ENCODE measurements around the gene MAML1. TPM values are rescaled to one million over a fixed set of nuclear protein-coding genes. Genes with fewer than 3 reads are reported as not detected.
"Not testable (repeated sequence)": the region's sequence is repeated elsewhere in the genome, so short reads cannot be mapped to it uniquely, and the experiment has no call there.

MAML1 gene
- total and polyA plus RNA-seq, 10 of the 15 experiments (the other 5 are each of a cell fraction or from before 2014, with no cell fraction given): 0.42 to 23.9 (median 7.3) TPM

- TF ChIP-seq MEF2B (IDR thresholded peaks at IDR 0.05; ENCODE audit: partially characterized antibody, poor library complexity, severe bottlenecking): no peak
- no peak for TF ChIP-seq SKIL (IDR thresholded peaks at IDR 0.05; ENCODE audit: low read depth, poor library complexity, severe bottlenecking)
- TF ChIP-seq TCF7 (IDR thresholded peaks at IDR 0.05; ENCODE audit: borderline replicate concordance): no peak
Measured at GRCh38 chr5:179734536-179735164, 2.0 kb downstream of the MAML1 start (continued).

GRCh38 chr5:179738742-179739141 lies 6.1 kb downstream of the MAML1 start:
- DNase-seq (ENCODE audit: low read depth, low spot score) (no peak), ATAC-seq (no peak), FAIRE-seq (no peak)
- H2AFZ ChIP-seq (ENCODE audit: control insufficient read depth, low read depth, low read length): no peak overlapping the region
- H3K4me2 ChIP-seq (ENCODE audit: control insufficient read depth, insufficient read depth): no peak overlapping the region
- in situ Hi-C loops (cut with MboI): no loop called here
- no TSS peak for BruUV-seq (replicated peaks)
- H3K27ac ChIP-seq (ENCODE audit: control insufficient read depth, insufficient read depth): no peak overlapping the region
- POLR2A ChIA-PET: interaction anchor here (0.9 to 1.1 kb wide), 2 partner anchors 42 to 120 kb away, joined by 3 to 4 read pairs; no protein-coding TSS in a partner anchor
- H4K20me1 ChIP-seq (ENCODE audit: control insufficient read depth, insufficient read depth): no peaks in the 10 kb centered on the region; the same call in 1 of the 2 replicates
- H3K4me3 ChIP-seq: 0 out of 2 replicates have a peak overlapping the region, but pooled peaks have one; percentile 8
- peaks cover 3% of the 10 kb centered on the region; the same call in 1 of the 2 replicates for H3K4me1 ChIP-seq (ENCODE audit: control insufficient read depth, insufficient read depth, low read length)
- WGBS (ENCODE audit: insufficient coverage, insufficient replicate concordance, low lambda C conversion rate, missing lambda C conversion rate): 93% methylated on average over 4 of the region's 4 CpGs
- H3K9ac ChIP-seq (ENCODE audit: control insufficient read depth, insufficient read depth, low read length): no peak overlapping the region
- RAD21 ChIA-PET (ENCODE audit: unreplicated experiment): interaction anchor here (0.9 to 2.7 kb wide), 2 partner anchors 22 to 24 kb away, joined by 3 to 7 read pairs; no protein-coding TSS in a partner anchor
- SMC1A ChIA-PET (ENCODE audit: uncharacterized antibody, unreplicated experiment): interaction anchor here (0.6 to 1.1 kb wide), 3 partner anchors 17 to 34 kb away, joined by 3 read pairs; no protein-coding TSS in a partner anchor
- intact Hi-C loops (cut with micrococcal nuclease; ENCODE audit: unreplicated experiment): no loop called here
- TF ChIP-seq RAD51 (IDR thresholded peaks at IDR 0.05): no peak
- no peaks in the 10 kb centered on the region for H3K9me3 ChIP-seq (replicated peaks; ENCODE audit: control insufficient read depth, insufficient read depth, low read length)
- H3K27me3 ChIP-seq (replicated peaks in 1 of 2; ENCODE audit: control insufficient read depth in 2 of 2, insufficient read depth in 2 of 2, low read length in 1 of 2): no peaks in the 10 kb centered on the region
- CTCF ChIA-PET: interaction anchor here (0.6 to 3.3 kb wide), 4 partner anchors 12 to 63 kb away, joined by 3 to 22 read pairs (median 4); no protein-coding TSS in a partner anchor
- H3K79me2 ChIP-seq (ENCODE audit: control insufficient read depth, insufficient read depth, low read length): peaks cover 77% of the 10 kb centered on the region
- H3K36me3 ChIP-seq (ENCODE audit: control insufficient read depth in 2 of 2, insufficient read depth in 2 of 2, low read length in 1 of 2): peaks cover 0 to 3% of the 10 kb centered on the region in 2 experiments; a peak in 1 of 4 replicates

DNA sequence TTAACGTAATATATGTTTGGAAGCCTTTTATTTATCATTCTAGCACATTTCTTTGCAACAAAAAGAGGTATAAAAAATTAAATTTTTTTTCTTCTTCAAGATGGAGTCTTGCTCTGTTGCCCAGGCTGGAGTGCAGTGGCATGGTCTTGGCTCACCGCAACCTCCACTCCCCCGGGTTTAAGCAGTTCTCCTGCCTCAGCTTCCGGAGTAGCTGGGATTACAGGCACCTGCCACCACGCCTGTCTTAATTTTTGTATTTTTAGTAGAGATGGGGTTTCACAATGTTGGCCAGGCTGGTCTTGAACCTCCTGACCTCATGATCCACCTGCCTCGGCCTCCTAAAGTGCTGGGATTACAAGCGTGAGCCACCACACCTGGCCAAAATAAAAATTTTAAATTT lies 11.5 kb downstream of the MAML1 start:
- intact Hi-C loops (cut with micrococcal nuclease; ENCODE audit: unreplicated experiment); ATAC-seq; DNase-seq (ENCODE audit: low read depth, low spot score); H3K4me1 ChIP-seq (ENCODE audit: control insufficient read depth, insufficient read depth, low read length); H2AFZ ChIP-seq (ENCODE audit: control insufficient read depth, low read depth, low read length); BruUV-seq (replicated peaks); in situ Hi-C loops (cut with MboI); FAIRE-seq; H3K36me3 ChIP-seq (ENCODE audit: control insufficient read depth in 2 of 2, insufficient read depth in 2 of 2, low read length in 1 of 2); H3K4me3 ChIP-seq; RAD21 ChIA-PET (ENCODE audit: unreplicated experiment); H3K27me3 ChIP-seq (replicated peaks in 1 of 2; ENCODE audit: control insufficient read depth in 2 of 2, insufficient read depth in 2 of 2, low read length in 1 of 2); H4K20me1 ChIP-seq (ENCODE audit: control insufficient read depth, insufficient read depth); H3K4me2 ChIP-seq (ENCODE audit: control insufficient read depth, insufficient read depth); H3K9ac ChIP-seq (ENCODE audit: control insufficient read depth, insufficient read depth, low read length); H3K27ac ChIP-seq (ENCODE audit: control insufficient read depth, insufficient read depth); H3K9me3 ChIP-seq (replicated peaks; ENCODE audit: control insufficient read depth, insufficient read depth, low read length): not testable (repeated sequence)
- H3K79me2 ChIP-seq (ENCODE audit: control insufficient read depth, insufficient read depth, low read length): peaks cover 48% of the 10 kb centered on the region
- WGBS (ENCODE audit: insufficient coverage, insufficient replicate concordance, low lambda C conversion rate, missing lambda C conversion rate): 93% methylated on average over 7 of the region's 7 CpGs
- SMC1A ChIA-PET (ENCODE audit: uncharacterized antibody, unreplicated experiment): interaction anchor here (0.6 to 0.7 kb wide), 2 partner anchors 23 to 35 kb away, joined by 3 to 5 read pairs; no protein-coding TSS in a partner anchor
- POLR2A ChIA-PET: interaction anchor here (0.5 to 0.7 kb wide), 5 partner anchors 12 to 1439 kb away, joined by 3 to 4 read pairs (median 3); partner anchors contain the start of gene MAML1
- CTCF ChIA-PET: interaction anchor here (0.7 to 1.5 kb wide), 2 partner anchors 11 to 33 kb away, joined by 3 to 4 read pairs; no protein-coding TSS in a partner anchor
